Activated CD4-positive, alpha-beta T cell treated with anti-CD3 and anti-CD28 coated beads, Interleukin-2, Interleukin-6, amounts not matched to agents 100 ng/mL and 50 ng/mL, durations not matched to agents 16 hours and 8 hours (primary cell): ENCODE measurements around the gene ADRB2.

ENCODE experiments used
- DNase-seq: peaks from one replicate; pipeline ENCODE4 v3.0.0-alpha.2; 2020

Gene ADRB2

DNA sequence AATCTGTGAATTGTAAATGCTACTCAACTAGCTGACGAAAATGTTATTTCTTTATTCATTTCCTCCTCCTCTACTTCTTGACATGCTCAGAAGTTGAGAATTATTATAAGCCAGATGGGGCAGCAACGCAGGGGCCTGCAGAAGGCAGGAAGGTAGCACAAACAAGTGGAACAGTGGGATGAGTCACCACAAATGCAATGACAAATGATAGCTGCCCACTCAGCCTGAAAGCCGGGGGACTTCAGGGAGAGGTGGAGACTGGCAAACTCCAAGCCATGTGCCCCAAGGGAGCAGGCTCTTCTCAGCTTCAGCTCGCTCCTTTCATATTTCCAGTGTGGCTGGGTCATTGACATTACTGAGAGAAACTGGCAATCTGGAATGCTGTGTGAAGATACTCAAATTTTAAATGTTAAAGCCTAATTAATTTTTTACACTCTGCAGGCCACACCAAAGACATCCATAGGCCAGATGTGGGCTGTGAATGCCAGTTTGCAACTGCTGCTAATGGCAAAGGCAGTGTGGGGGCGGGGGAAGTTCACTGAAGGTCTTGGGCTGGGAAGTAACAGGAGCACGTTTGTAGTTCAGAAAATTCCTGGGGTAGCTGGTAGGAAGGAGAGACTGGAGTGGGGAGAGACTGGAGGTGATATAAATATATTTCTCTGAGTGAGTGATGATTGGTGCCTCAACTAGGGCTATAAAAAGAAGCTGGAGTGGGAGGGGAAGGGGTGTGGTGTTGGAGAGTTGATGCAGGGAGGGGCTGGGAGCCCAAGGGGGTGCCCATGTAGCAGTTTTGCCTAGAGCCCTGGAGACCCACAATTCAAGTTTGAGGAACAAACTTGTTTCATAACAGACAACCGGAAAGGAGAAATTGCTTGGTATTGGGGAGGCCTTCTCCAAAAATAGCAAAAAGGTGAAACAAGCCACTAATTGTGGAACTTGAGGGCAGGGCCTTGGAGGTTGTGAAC is 20.8 kb upstream of the ADRB2 start:
- DNase-seq = peak; percentile 69

DNA sequence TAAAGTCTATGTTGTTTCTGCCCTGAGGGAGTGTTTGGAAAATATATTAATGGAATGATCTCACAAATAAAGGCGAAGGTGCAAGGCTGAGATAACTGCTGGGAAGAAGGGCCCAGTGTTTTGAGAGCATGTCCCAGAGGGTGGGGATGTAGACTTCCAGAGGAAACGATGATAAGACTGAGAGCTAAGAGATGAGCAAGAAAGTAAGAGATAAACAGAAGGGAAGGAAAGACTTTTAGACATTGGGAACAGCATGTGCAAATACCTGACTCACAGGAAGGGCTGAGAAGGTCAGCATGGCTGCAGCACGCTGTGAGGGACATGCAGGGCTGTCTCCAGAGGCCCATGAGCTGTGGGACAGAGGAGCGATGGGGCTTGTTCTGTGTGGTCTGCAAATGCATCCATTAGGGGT is 19.9 kb upstream of the ADRB2 start:
- DNase-seq = no peak

DNA sequence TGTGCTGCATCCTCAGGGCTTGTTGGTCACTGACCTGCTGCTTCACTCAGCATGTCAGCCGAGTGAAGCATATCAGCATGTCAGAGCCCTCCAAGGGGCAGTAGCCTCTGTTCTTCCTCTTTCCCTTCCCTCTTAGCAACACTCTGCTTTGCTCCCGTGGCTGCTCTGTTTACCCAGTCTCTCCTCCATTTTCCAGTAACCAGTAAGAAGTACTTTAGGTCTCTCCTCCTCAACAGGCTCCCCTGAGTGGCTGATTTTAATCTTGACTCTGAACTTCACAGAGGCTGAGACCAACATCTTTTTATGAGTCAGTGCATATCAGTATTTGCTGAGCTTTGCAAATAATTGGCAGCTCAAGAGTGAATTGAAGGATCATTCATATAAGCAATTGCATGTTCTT is 18.6 kb upstream of the ADRB2 start:
- peak; percentile 48 for DNase-seq

DNA sequence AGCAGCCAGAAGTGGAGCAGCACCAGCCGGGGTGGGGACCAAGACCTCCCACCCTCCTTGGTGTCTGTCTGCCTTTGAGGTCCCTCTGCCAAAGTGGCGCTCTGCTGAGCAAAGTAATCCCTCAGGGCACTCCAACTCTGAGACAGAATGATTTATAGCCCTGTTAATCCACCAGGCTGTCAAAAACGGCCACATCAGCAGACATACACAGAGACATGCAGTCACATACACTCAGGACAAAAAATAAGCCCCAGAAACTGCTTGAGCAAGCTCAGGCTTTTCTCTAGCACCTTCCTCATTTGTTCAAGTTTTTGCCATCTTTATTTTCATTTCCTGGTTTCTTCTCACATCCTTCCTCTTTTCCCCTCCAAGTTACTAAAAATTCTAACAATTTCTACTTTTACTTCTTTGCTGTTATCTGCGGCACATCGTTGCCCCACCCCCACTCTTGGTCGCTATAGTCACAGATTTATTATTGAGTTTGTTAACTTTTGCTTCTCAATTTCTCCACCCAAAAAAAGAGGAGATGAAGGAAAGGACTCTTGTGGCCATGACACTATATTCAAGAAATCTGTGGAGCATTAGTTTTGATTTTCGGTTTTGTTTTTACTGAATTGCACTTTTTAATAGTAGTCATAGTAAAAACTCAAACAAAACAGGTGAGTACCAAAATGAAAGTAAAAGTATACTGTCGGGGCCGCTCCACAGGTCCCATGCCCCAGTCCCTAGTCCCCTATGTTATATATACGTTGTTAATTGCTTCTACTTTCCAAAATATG is 17.4 kb upstream of the ADRB2 start:
- DNase-seq = peak; percentile 63

DNA sequence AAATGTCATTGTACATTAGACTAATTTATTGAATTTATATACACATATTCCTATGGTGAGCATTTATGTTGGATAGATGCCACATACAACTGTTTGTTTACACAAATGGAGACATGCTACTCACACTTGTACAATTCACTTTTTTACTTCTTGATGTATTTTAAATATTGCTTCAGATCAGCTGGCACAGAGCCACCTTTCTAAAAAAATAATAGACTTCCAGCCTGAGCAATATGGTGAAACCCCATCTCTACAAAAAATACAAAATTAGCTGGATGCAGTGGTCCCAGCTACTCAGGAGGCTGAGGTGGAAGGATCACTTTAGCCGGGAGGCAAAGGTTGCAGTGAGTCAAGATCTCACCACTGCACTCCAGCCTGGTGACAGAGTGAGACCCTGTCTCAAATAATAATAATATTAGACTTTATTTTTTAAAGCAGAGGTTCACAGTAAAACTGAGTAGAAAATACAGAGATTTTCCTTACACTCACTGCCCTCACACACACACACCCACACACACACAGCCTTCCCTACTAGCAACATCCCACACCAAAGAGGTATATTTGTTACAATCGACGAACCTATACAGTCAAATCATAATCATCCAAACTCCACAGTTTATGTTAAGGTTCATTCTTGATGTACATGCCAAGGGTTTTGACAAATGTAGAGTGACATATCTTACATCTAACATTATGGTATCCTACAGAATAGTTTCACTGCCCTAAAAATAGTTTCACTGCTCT is 16.5 kb upstream of the ADRB2 start:
- no peak for DNase-seq

DNA sequence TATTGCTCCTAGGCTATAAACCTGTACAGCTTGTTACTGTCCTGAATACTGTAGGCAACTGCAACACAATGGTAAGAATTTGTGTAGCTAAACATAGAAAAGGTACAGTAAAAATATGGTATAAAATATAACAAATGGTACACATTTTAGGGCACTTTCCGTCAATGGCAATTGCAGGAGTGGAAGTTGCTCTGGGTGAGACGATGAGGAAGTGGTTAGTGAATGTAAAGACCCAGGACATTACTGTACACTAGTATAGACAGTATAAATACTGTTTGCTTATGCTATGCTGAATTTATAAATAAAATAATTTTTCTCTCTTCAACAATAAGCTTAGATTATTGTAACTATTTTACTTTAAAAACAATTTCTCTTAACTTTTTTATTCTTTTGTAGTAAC is 15.6 kb upstream of the ADRB2 start:
- DNase-seq = no peak

DNA sequence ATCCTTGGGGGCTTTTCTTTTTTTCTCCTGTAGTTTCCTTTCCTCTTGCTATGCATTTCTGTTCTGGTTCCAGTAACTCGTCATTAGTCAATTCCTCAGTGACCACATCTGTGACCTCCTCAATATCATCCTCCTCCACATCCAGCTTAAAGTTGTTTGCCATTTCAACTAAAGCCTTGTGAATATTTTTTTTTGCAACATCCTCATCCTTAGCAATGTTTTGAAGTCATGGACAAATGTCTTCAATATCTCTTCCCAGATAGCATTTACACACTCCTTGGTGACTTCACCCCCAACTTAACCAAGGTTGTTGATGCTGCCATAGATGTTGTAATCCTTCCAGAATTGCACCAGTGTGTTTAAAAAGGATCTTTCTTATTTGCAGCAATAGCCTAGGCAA is 14.7 kb upstream of the ADRB2 start:
- no peak for DNase-seq

DNA sequence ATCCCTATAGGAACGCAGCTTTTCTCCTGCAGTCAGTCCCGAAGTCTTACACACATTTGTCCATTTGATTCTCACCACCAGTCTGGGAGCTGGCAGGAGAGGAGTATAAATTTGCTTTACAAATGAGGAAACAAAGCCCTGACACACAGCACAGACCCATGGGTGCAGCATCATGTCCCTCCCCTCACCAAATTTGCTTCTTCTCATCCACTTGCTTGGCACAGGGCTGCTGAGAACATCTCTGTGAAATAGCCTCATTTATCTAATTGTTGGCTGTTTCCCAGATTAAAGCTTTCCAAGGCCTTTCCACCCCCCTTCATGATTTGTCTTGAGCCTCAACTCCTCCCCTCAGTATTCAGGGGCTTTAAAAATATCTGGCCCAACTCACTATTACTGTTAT is 11.3 kb upstream of the ADRB2 start:
- DNase-seq = no peak

DNA sequence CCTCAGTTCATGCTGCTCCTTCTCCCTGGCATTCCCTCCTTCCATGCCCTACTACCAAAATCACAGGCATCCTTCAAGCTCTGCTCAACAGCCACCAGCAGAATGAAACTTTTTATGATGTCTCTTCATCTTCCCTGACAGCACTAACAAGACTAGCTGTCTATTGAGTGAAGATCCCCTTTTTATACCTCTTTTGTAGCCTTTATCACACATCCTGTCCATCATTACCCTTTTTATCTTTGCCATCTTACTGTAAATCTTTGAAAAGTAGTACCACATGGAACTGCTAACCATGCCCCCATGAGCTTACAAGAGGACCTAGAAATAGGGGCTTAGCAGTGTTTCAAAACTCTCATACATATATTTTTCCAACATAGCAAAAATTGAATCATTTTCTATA is 10.8 kb upstream of the ADRB2 start:
- DNase-seq = no peak

DNA sequence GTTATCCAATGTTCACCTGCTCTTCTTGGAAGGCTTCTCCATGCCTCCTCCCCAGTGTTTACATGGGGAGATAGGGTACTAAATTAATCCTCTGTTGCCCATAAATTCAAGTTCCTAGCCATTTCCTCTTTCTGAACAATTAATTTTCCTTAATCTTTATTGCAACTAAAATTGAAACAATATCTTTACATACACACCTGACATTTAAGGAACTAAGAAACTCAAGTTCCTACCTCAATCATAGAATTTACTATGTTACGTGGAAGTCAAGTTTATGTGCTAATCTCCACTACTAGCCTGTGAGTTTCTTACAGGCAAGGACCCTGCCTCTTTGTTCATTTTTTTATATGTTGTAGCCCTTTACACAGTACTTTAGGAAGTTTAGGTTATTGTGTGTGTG is 10.1 kb upstream of the ADRB2 start:
- DNase-seq = no peak

DNA sequence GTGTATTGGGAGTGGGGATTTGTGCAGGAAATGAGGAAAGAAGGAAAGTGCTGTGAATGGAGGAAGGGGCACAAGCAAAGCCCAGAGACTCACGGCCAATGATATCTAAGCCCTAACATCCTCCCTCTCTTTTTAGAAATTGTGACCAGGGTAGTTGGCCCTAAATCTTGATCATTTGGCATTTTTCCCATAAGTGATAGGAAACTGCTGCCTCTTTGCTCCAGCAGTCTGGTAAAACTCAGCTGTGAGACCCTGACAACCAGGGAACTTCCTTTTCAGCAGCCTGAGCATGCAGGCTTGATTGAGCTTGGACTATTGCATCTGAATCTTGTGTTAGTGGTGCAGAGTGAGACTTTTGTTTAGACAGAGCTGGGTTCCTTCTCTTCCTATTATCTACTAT is 9.6 kb upstream of the ADRB2 start:
- DNase-seq = no peak

DNA sequence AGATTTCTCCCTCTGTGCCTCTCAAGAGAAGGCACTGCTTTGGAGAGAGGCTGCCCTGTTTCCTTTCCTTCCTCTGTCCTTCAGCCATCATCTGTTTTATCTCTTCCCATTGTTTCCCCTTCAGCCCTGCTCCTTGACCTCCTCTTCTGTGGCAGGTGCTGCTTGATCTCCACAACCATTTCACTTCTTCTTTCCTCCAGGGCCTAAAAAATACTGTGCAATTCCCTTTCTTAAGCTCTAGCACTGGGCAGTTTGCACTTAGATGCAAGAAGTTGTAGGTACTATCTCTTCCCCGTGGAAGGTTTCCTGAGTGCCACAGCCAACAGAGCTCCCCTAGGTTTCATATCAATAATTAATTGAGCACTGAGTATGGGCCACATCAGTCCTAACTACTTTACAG is 8.8 kb upstream of the ADRB2 start:
- no peak for DNase-seq

DNA sequence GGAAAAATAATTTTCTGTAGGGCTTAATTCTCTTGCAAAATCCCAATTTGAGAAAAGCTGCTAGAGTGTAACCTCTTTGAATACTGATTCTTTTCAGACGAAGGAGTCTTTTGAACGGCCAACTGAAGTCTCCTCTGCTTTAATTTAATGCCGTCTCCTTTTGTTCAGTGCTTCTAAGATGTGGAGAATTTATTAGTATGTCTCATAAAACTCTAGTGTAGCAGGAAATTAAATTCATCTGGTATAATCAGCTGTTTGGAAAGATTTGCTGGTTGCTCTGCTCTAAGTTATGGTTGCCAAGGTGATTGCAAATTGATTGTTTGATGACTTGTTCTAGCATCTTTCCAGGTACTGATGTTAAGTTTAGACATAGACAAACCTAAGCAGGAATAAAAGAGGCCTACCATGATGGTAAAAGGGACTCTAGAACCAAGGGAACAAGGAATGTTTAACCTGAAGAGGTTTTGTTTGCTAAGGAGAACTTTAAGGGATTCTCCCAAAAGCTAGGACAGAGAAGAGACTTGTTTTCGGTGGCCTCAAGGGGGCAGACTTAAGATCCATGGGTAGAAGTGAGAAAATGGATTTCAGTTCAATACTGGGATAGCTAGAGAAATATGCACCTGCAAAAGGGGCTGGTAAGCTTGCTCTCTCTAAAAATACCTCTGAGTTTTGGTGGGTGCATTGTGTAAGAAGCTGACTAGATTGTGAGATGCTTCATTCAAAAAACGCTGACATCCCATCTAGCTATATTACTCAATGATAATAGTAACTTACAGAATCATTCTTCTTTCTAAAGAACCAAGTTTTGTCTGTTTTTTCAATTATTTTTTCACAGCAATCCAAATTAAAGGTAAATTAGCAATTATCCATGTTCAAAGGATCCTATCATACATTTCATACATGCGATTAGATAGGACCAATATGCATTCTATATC is 5.7 kb upstream of the ADRB2 start:
- DNase-seq = no peak

DNA sequence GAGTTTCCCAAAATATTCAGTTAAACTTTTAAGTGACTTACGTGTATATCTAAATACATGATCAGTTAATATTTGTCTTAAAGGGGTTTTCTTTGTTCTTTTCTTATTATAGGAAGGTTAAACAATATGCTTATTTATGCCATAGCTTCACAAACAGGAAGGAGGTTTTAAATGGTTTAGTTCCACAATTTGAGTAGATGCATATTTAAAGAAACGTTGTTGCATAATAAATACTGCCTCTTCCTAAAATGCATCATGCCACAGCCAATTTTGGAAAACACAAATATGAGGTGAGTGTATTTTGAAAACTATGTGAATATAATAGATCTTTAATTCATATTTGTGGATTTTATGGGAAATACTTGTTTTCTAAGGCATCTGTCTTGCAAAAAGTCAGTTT is 2.5 kb upstream of the ADRB2 start:
- no peak for DNase-seq

DNA sequence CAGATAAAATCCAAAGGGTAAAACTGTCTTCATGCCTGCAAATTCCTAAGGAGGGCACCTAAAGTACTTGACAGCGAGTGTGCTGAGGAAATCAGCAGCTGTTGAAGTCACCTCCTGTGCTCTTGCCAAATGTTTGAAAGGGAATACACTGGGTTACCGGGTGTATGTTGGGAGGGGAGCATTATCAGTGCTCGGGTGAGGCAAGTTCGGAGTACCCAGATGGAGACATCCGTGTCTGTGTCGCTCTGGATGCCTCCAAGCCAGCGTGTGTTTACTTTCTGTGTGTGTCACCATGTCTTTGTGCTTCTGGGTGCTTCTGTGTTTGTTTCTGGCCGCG is 727 bp upstream of the ADRB2 start:
- no peak for DNase-seq

DNA sequence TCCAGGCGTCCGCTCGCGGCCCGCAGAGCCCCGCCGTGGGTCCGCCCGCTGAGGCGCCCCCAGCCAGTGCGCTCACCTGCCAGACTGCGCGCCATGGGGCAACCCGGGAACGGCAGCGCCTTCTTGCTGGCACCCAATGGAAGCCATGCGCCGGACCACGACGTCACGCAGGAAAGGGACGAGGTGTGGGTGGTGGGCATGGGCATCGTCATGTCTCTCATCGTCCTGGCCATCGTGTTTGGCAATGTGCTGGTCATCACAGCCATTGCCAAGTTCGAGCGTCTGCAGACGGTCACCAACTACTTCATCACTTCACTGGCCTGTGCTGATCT is 294 bp downstream of the ADRB2 start:
- DNase-seq = no peak

DNA sequence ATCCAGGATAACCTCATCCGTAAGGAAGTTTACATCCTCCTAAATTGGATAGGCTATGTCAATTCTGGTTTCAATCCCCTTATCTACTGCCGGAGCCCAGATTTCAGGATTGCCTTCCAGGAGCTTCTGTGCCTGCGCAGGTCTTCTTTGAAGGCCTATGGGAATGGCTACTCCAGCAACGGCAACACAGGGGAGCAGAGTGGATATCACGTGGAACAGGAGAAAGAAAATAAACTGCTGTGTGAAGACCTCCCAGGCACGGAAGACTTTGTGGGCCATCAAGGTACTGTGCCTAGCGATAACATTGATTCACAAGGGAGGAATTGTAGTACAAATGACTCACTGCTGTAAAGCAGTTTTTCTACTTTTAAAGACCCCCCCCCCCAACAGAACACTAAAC is 1.3 kb downstream of the ADRB2 start:
- DNase-seq = no peak

DNA sequence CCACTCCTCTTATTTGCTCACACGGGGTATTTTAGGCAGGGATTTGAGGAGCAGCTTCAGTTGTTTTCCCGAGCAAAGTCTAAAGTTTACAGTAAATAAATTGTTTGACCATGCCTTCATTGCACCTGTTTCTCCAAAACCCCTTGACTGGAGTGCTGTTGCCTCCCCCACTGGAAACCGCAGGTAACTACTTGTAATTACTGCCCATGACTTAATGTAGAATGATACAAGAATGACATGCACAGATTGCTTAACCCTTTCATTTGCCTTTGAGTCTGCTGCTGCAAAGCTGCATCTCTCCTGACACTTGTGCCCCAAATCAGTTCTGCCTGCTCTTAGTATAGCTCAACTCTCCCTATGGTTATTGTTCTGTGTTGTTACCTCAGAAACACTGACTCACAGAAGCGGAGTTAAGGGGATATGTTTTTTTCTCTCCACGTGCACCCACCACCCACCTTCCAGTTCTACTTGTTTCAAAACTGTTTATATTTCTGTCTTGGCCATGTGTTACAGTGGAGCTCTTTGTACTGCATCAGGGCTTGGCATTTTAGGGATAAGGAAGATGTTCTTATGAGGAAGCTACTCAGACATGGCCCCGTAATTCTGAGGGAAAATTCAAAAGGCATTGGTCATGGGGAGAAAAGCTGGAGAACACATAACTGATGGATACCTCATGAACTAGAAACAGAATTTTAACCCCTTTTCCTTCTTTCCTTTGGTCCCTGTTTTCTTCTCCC is 2.3 kb downstream of the ADRB2 start:
- DNase-seq = no peak

DNA sequence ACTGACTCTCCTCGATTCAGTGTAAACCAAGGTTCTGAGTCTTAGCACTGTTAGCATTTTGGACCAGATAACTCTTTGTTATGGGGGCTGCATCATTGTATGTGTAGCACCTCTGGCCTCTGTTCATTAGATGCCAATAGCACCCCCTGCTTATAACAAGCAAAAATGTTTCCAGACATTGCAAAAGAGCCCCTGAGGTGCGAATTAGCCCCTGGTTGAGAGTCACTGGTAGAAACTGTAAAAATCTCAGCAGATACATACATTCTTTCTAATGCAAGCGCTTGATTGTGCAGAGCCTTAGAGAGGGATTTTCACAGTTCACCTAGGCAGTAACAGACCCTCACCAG is 2.8 kb downstream of the ADRB2 start:
- DNase-seq = no peak

DNA sequence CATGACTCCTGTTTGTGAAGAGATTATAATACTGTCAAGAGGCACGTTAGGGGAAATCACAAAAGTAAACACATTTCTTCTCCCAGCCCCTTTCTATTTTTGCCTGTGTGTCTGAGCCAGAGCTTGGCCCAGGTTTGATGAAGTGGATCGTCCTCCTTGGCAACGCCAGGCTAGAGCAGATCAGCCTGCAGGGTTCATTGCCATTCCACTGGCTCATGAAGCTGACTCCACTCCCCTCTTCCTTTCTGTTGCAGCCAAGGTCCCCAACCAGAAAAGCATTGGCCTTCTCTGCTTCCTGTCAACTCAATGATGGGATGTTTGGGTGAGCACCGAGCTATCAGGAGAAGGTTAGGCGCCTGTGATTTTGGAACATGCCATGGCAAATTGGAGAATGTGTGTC is 3.3 kb downstream of the ADRB2 start:
- DNase-seq = no peak

DNA sequence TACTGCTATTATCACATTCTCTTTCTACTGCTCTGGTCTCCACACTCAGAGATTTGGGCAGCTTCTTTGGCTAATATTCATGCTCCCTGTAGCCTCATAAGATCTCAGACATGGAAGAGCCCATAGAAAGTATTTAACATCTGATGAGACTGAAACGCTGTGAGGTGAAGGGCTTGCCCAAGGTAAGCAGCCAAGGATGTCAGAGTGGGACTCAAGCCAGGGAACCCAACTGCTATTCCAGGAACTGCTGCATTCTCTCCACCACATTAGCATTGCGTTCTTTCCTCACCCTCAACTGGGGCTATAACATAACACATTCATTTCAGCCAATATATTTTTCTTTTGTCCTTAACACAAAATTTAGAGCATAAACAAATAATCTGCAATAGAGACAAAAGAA is 3.8 kb downstream of the ADRB2 start:
- DNase-seq = no peak
